Esophagus muscularis mucosa (tissue), 4 donors: ENCODE measurements around the gene AFF3. TPM values are rescaled to one million over a fixed set of nuclear protein-coding genes. Genes with fewer than 3 reads are reported as not detected.
"Not testable (repeated sequence)": the region's sequence is repeated elsewhere in the genome, so short reads cannot be mapped to it uniquely, and the experiment has no call there.

ENCODE experiments used
- DNase-seq: peaks from one replicate; pipeline ENCODE4 v3.0.0-alpha.2; 2017; ENCODE audit errors: extremely low spot score
- H3K27ac ChIP-seq, 4 donors: fragments of 200-600 bp; sonication (generic); replicated peaks in 1 of 4; 1 replicate in 3 of 4; 2 replicates in 1 of 4; pipeline ENCODE4 v1.5.1; 2016 to 2019; ENCODE audit warnings: mild to moderate bottlenecking in 1 of 4
- H3K27me3 ChIP-seq, 4 donors: fragments of 200-600 bp; sonication (generic); one replicate each; pipeline versions ENCODE4 v1.5.1 to v1.6.0; 2016 to 2019
- H3K36me3 ChIP-seq, 4 donors: fragments of 200-600 bp; sonication (generic); one replicate each; pipeline ENCODE4 v1.5.1; 2016 to 2019
- H3K4me1 ChIP-seq, 4 donors: fragments of 200-600 bp; sonication (generic); one replicate each; pipeline ENCODE4 v1.5.1; 2016 to 2019
- H3K4me3 ChIP-seq, 4 donors: fragments of 200-600 bp; sonication (generic); 1 replicate in 2 of 4; 2 replicates in 2 of 4; pipeline ENCODE4 v1.5.1; 2016 to 2019; ENCODE audit warnings: mild to moderate bottlenecking in 4 of 4, moderate library complexity in 1 of 4
- H3K9me3 ChIP-seq, 4 donors: fragments of 200-600 bp; sonication (generic); 1 replicate in 3 of 4; 2 replicates in 1 of 4; pipeline ENCODE4 v1.5.1; 2016 to 2019
- EP300 ChIP-seq: sonication (generic); formaldehyde crosslinking; IDR thresholded peaks from one replicate; pipeline ENCODE4 v1.6.1; 2017; ENCODE audit warnings: antibody characterized with exemption
- POLR2A ChIP-seq: fragments of 450-650 bp; IDR thresholded peaks from one replicate; pipeline ENCODE4 v1.6.1; 2017; ENCODE audit warnings: antibody characterized with exemption, moderate library complexity, mild to moderate bottlenecking, low read depth
- POLR2AphosphoS5 ChIP-seq, 2 donors: sonication (generic); formaldehyde crosslinking; IDR thresholded peaks; one replicate each; pipeline ENCODE4 v1.6.1; 2017; ENCODE audit warnings: antibody characterized with exemption in 2 of 2
- WGBS: methylation state at CpG from one replicate; pipeline ENCODE4 v1.1.5; 2018; 5-methylcytosine and 5-hydroxymethylcytosine counted together
- intact Hi-C: fragments of 100-400 bp; cut with DNase I; formaldehyde crosslinking; loops from one replicate; pipeline ENCODE4 v1.15.1; 2023
- total RNA-seq, 4 donors: library from RNA; depleted of rRNA; stranded (reverse); fragments of >200 nt; gene quantifications; one replicate each; pipeline versions ENCODE4 v1.1.0 to v1.2.1, GENCODE V29; 2016
- TF ChIP-seq, protein P1 (sequence below), 3 experiments: fragments of 200-600 bp in 2 of 3; fragments of 450-650 bp in 1 of 3; sonication (generic) in 2 of 3; IDR thresholded peaks; one replicate each; pipeline ENCODE4 v1.5.1; 2017 to 2019; ENCODE audit warnings: antibody characterized with exemption in 3 of 3, mild to moderate bottlenecking in 2 of 3, moderate library complexity in 1 of 3

AFF3 gene
- total RNA-seq, 4 donors from 2014 or later, result 36.4 to 99.5 (median 56.9) TPM

GRCh38 chr2:99507937-99508818, 634.2 kb downstream of the AFF3 start:
- intact Hi-C loops, result no loop called here

DNA sequence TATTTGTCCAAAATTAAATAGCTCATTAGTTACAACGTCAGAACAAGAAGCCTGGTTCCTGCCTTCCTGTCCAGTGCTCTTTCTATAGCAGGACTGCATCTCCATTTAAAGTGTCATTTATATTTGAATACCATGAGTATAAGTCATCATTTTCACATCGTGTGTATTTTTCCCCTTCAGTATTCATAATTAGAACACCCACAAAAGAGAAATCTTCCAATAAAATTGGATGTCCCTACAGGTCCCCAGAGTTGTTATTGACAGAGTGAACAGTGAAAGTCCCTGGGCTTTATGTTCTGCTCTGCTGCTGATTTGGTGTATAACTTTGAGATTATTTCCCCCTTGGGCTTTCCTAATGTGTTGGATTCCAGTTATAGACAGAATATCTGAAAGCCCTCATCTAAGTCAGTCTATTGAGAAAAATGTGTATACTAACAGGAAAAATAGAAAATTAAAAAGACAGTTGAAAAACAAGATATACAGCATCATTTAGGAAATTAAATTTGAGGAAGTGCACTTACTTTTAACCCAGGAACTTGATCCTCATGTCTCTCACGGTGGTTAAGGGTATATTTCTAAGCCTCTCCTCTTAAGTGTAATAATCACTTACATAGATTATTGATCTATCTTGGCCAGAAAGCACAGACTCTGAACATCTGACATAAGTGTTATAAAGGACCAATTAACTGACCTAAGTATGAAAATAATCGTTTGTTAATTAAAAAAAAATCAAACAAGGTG, 637.4 kb downstream of the AFF3 start:
- Histone ChIP-seq H3K36me3 (no peaks in the 10 kb centered on the region), H3K4me3 (no peak overlapping the region), H3K27me3 (no peaks in the 10 kb centered on the region), H3K9me3 (no peaks in the 10 kb centered on the region), H3K4me1 (peaks cover 0 to 4% (median 0%) of the 10 kb centered on the region in 4 donors), H3K27ac (no peak overlapping the region)
- 44% methylated on average over 4 of the region's 4 CpGs for WGBS
- TF ChIP-seq POLR2A (no peak), POLR2AphosphoS5 (IDR thresholded peaks at IDR 0.05) (no peak), EP300 (no peak)
- TF ChIP-seq, protein P1, sequence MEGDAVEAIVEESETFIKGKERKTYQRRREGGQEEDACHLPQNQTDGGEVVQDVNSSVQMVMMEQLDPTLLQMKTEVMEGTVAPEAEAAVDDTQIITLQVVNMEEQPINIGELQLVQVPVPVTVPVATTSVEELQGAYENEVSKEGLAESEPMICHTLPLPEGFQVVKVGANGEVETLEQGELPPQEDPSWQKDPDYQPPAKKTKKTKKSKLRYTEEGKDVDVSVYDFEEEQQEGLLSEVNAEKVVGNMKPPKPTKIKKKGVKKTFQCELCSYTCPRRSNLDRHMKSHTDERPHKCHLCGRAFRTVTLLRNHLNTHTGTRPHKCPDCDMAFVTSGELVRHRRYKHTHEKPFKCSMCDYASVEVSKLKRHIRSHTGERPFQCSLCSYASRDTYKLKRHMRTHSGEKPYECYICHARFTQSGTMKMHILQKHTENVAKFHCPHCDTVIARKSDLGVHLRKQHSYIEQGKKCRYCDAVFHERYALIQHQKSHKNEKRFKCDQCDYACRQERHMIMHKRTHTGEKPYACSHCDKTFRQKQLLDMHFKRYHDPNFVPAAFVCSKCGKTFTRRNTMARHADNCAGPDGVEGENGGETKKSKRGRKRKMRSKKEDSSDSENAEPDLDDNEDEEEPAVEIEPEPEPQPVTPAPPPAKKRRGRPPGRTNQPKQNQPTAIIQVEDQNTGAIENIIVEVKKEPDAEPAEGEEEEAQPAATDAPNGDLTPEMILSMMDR (IDR thresholded peaks at IDR 0.05), result no peak
- intact Hi-C loops, result no loop called here
- DNase-seq, result no peak

More at GRCh38 chr2:99507937-99508818, 634.2 kb downstream of the AFF3 start:
- no peaks in the 10 kb centered on the region for H3K9me3 ChIP-seq
- no peak for DNase-seq
- H3K27me3 ChIP-seq, result no peaks in the 10 kb centered on the region
- WGBS, result 88% methylated on average over 7 of the region's 7 CpGs
- no peak overlapping the region for H3K27ac ChIP-seq
- H3K4me3 ChIP-seq, result no peak overlapping the region
- no peaks in the 10 kb centered on the region for H3K36me3 ChIP-seq
- TF ChIP-seq EP300, result no peak
- TF ChIP-seq POLR2AphosphoS5 (IDR thresholded peaks at IDR 0.05), result no peak
- TF ChIP-seq, protein P1 (IDR thresholded peaks at IDR 0.05), result no peak
- TF ChIP-seq POLR2A, result no peak
- peaks cover 6 to 27% (median 18%) of the 10 kb centered on the region in 4 donors for H3K4me1 ChIP-seq

DNA sequence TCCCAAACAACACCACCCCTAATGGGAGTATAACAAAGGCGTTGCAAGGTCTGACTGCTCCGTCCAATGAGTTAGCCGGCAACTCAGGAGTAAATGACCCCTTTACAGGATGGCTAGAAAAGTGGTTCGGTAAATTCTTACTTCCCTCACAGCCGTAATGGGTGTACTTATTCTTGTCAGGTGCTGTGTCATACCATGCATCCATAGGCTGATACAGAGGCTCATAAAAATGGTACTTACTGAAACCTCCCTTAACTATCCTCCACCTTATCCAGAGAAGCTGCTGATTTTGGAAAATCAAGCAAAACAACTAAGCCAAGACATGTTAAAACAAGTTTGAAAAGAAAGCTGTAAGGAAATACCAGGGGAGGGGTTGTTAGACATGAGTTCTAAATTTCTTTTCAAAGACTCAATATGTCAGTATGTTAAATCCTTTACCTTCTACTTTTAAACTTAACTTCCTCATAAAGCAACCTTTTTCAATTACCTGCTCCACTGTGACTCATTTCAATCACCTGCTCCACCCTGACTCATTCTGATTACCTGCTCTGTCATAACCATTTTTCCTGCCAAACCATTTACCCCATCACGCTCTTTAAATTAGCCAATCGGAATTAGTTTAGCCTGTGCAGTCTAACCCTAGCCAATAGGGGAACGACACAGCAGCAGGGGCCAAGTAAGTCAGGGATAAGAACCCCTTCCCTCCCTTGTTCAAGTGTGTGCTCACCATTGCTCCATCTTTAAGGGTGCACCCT, 638.6 kb downstream of the AFF3 start:
- H3K9me3 ChIP-seq, H3K4me1 ChIP-seq, H3K4me3 ChIP-seq, H3K27me3 ChIP-seq, H3K36me3 ChIP-seq, H3K27ac ChIP-seq, intact Hi-C loops: not testable (repeated sequence)
- WGBS, result 94% methylated on average over 8 of the region's 8 CpGs
- peak; percentile 39 for DNase-seq

GRCh38 chr2:99496021-99496420, 646.4 kb downstream of the AFF3 start:
- no peaks in the 10 kb centered on the region for H3K9me3 ChIP-seq
- no peak overlapping the region for H3K27ac ChIP-seq
- intact Hi-C loops, result no loop called here
- WGBS, result 90% methylated on average over 2 of the region's 2 CpGs
- no peaks in the 10 kb centered on the region for H3K36me3 ChIP-seq
- no peak overlapping the region for H3K4me3 ChIP-seq
- H3K27me3 ChIP-seq, result peaks cover 0 to 4% (median 0%) of the 10 kb centered on the region in 4 donors
- H3K4me1 ChIP-seq, result peaks cover 2 to 3% (median 2%) of the 10 kb centered on the region in 4 donors
- DNase-seq, result peak; percentile 7
- no peak for TF ChIP-seq POLR2AphosphoS5 (IDR thresholded peaks at IDR 0.05)
- TF ChIP-seq, protein P1 (IDR thresholded peaks at IDR 0.05), result no peak

Other genes with a start within 250 kb of the AFF3 start
- gene LONRF2, start 179.9 kb upstream of the AFF3 start, total RNA-seq, result 10 to 100 TPM; 33.6 to 45.1 (median 39.5) TPM